Measurements from ENCODE around the gene SURF6. TPM values are rescaled to one million over a fixed set of nuclear protein-coding genes. Genes with fewer than 3 reads are reported as not detected.

SURF6 gene
- polyA plus RNA-seq, 3 donors = 0.75 to 12.9 (median 2.9) TPM

DNA sequence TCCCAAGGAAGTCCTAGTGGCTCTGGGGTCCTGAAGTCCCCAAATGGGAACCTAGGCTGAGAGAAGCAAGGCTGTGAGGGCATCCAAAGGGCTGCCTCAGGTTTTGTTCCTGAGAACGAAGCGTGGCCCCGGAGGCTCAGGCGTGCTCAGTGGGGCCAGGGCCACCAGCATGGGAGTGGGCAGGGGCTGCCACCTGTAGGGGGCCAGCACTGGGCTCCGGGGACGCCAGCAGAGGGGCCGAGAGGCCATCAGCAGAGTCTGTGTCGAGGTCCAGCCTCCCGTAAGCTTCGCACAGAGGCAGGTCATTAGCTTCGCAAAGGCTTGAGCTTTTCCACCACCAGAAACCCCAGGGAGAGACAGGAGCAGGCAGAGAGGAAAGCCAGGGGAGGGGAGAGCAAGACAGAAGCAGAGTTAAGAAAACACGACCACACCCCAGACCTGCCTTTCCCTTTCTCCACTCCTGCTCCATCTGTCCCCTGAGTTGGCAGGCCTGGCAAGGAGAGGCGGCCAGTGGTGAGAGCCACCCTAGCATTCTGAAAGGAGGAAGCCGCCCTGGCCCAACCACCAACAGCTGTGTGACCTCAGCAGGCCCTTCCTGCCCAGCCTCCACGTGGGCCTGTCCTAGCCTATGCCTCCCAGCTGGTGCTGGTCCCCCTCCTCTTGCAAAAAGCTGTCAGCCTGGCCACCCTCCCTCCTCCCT, 5.5 kb upstream of the SURF6 start:
- Mint-ChIP-seq H3K4me1 (peaks cover 55% of the 10 kb centered on the region), H3K36me3 (peaks cover 53 to 85% of the 10 kb centered on the region in 2 donors), H3K4me3 (peak overlapping the region; percentile 73 to 88), H3K9me3 (no peaks in the 10 kb centered on the region), H3K27ac (peak overlapping the region; percentile 87 to 93 (median 92)), H3K27me3 (ENCODE audit: low read depth in 3 of 3) (no peaks in the 10 kb centered on the region)
- no peaks in the 10 kb centered on the region for H3K9me3 ChIP-seq (replicated peaks in 1 of 2; ENCODE audit: control insufficient read depth in 1 of 2, insufficient read depth in 1 of 2, low read length in 2 of 2)
- H3K4me3 ChIP-seq (replicated peaks in 1 of 3; ENCODE audit: low read depth in 2 of 3, low read length in 3 of 3) = peak overlapping the region; percentile 3 to 74 (median 46)
- TF ChIP-seq, protein P1, sequence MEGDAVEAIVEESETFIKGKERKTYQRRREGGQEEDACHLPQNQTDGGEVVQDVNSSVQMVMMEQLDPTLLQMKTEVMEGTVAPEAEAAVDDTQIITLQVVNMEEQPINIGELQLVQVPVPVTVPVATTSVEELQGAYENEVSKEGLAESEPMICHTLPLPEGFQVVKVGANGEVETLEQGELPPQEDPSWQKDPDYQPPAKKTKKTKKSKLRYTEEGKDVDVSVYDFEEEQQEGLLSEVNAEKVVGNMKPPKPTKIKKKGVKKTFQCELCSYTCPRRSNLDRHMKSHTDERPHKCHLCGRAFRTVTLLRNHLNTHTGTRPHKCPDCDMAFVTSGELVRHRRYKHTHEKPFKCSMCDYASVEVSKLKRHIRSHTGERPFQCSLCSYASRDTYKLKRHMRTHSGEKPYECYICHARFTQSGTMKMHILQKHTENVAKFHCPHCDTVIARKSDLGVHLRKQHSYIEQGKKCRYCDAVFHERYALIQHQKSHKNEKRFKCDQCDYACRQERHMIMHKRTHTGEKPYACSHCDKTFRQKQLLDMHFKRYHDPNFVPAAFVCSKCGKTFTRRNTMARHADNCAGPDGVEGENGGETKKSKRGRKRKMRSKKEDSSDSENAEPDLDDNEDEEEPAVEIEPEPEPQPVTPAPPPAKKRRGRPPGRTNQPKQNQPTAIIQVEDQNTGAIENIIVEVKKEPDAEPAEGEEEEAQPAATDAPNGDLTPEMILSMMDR (IDR thresholded peaks at IDR 0.05) = no peak
- intact Hi-C loops (cut with micrococcal nuclease) = loop anchor here in 1 of 2 donors (5.0 kb wide), 1 partner anchor 309 kb away; the partner anchor contains the start of gene GTF3C5
- peaks cover 8% of the 10 kb centered on the region for H4K20me1 ChIP-seq (ENCODE audit: insufficient read depth, low read length)
- H3K27ac ChIP-seq (ENCODE audit: low read depth in 1 of 2, low read length in 2 of 2) = peak overlapping the region; percentile 74 to 83
- H3K36me3 ChIP-seq (replicated peaks in 1 of 2; ENCODE audit: control insufficient read depth in 1 of 2, insufficient read depth in 2 of 2, low read length in 2 of 2) = peaks cover 38 to 43% of the 10 kb centered on the region in 2 donors
- H3K27me3 ChIP-seq (ENCODE audit: control insufficient read depth in 2 of 2, insufficient read depth in 2 of 2, low read length in 2 of 2) = no peaks in the 10 kb centered on the region
- peaks cover 53 to 59% of the 10 kb centered on the region in 2 donors for H3K4me1 ChIP-seq (ENCODE audit: control insufficient read depth in 1 of 2, insufficient read depth in 2 of 2, low read length in 2 of 2)
- DNase-seq = peak; percentile 67 to 74 (median 69)
- H2AFZ ChIP-seq (ENCODE audit: insufficient read depth, low read depth, low read length, poor library complexity, severe bottlenecking) = peak overlapping the region; percentile 38
- peak overlapping the region; percentile 83 for H3K4me2 ChIP-seq (replicated peaks; ENCODE audit: extremely low read depth, low read length, poor library complexity, severe bottlenecking)
- peaks cover 23% of the 10 kb centered on the region for H3K79me2 ChIP-seq (ENCODE audit: insufficient read depth, low read length)
- H3K9ac ChIP-seq (ENCODE audit: insufficient read depth, low read length, poor library complexity, severe bottlenecking) = peak overlapping the region; percentile 54
- 66% methylated on average over 10 of the region's 15 CpGs for WGBS (ENCODE audit: insufficient coverage)

- Mint-ChIP-seq H3K27me3 (ENCODE audit: low read depth in 3 of 3) (no peaks in the 10 kb centered on the region), H3K4me1 (peaks cover 53% of the 10 kb centered on the region), H3K4me3 (peak overlapping the region; percentile 73 to 88), H3K27ac (peak overlapping the region; percentile 87 to 93 (median 92)), H3K9me3 (no peaks in the 10 kb centered on the region), H3K36me3 (peaks cover 48 to 79% of the 10 kb centered on the region in 2 donors)
- H3K4me2 ChIP-seq (replicated peaks; ENCODE audit: extremely low read depth, low read length, poor library complexity, severe bottlenecking) = peak overlapping the region; percentile 83
- peaks cover 4% of the 10 kb centered on the region for H4K20me1 ChIP-seq (ENCODE audit: insufficient read depth, low read length)
- H3K27ac ChIP-seq (ENCODE audit: low read depth in 1 of 2, low read length in 2 of 2) = peak overlapping the region; percentile 74 to 83
- WGBS (ENCODE audit: insufficient coverage) = 62% methylated on average over 12 of the region's 13 CpGs
- peaks cover 17% of the 10 kb centered on the region for H3K79me2 ChIP-seq (ENCODE audit: insufficient read depth, low read length)
- no peaks in the 10 kb centered on the region for H3K9me3 ChIP-seq (replicated peaks in 1 of 2; ENCODE audit: control insufficient read depth in 1 of 2, insufficient read depth in 1 of 2, low read length in 2 of 2)
- peak overlapping the region; percentile 5 to 74 (median 46) for H3K4me3 ChIP-seq (replicated peaks in 1 of 3; ENCODE audit: low read depth in 2 of 3, low read length in 3 of 3)
- H3K36me3 ChIP-seq (replicated peaks in 1 of 2; ENCODE audit: control insufficient read depth in 1 of 2, insufficient read depth in 2 of 2, low read length in 2 of 2) = peaks cover 33 to 37% of the 10 kb centered on the region in 2 donors
- TF ChIP-seq, protein P1 (IDR thresholded peaks at IDR 0.05) = no peak
- peaks cover 51 to 60% of the 10 kb centered on the region in 2 donors for H3K4me1 ChIP-seq (ENCODE audit: control insufficient read depth in 1 of 2, insufficient read depth in 2 of 2, low read length in 2 of 2)
- H3K9ac ChIP-seq (ENCODE audit: insufficient read depth, low read length, poor library complexity, severe bottlenecking) = peak overlapping the region; percentile 54
- H2AFZ ChIP-seq (ENCODE audit: insufficient read depth, low read depth, low read length, poor library complexity, severe bottlenecking) = no peak overlapping the region
- DNase-seq = no peak
- intact Hi-C loops (cut with micrococcal nuclease) = loop anchor here in 1 of 2 donors (5.0 kb wide), 1 partner anchor 309 kb away; the partner anchor contains the start of gene GTF3C5
- H3K27me3 ChIP-seq (ENCODE audit: control insufficient read depth in 2 of 2, insufficient read depth in 2 of 2, low read length in 2 of 2) = no peaks in the 10 kb centered on the region
Observed at GRCh38 chr9:133340916-133341315, 4.9 kb upstream of the SURF6 start.
